HepG2 (cell line): ENCODE measurements around the gene ZBTB9. TPM values are rescaled to one million over a fixed set of nuclear protein-coding genes. Genes with fewer than 3 reads are reported as not detected.
A peak's percentile ranks its signal among the peaks of the same experiment; 100 is the strongest.

Source experiments
- CREM ChIP-seq, 2 experiments: sonication (generic) in 1 of 2; formaldehyde crosslinking in 1 of 2; IDR thresholded peaks; 2 replicates each; pipeline versions ENCODE4 v1.4.0 to v1.6.1; 2016 to 2020; ENCODE audit warnings: antibody characterized with exemption in 1 of 2, mild to moderate bottlenecking in 1 of 2, missing genetic modification reagents in 1 of 2
- GABPA ChIP-seq, 2 experiments: IDR thresholded peaks; 2 replicates each; pipeline ENCODE4 v1.6.1; 2011 to 2016; ENCODE audit warnings: low read depth in 2 of 2, low read length in 1 of 2, missing biosample characterization in 1 of 2, missing genetic modification characterization in 1 of 2
- HDAC2 ChIP-seq: sonication (generic); formaldehyde crosslinking; IDR thresholded peaks from 2 replicates; pipeline ENCODE4 v1.4.0; 2020; ENCODE audit warnings: missing genetic modification reagents
- KMT2A ChIP-seq: sonication (generic); formaldehyde crosslinking; IDR thresholded peaks from 2 replicates; pipeline ENCODE4 v1.4.0; 2020; ENCODE audit warnings: missing genetic modification reagents
- MEIS1 ChIP-seq: sonication (generic); formaldehyde crosslinking; IDR thresholded peaks from 2 replicates; pipeline ENCODE4 v1.9.0; 2021; ENCODE audit warnings: mild to moderate bottlenecking, missing genetic modification reagents, moderate library complexity, borderline replicate concordance
- POLR2A ChIP-seq, 2 experiments: IDR thresholded peaks; 2 replicates each; pipeline ENCODE4 v1.6.1; 2011; ENCODE audit warnings: low read depth in 2 of 2, low read length in 2 of 2, mild to moderate bottlenecking in 1 of 2, moderate library complexity in 1 of 2; ENCODE audit not compliant: insufficient read depth in 1 of 2
- RBFOX2 ChIP-seq: fragments of 200-400 bp; formaldehyde crosslinking; IDR thresholded peaks from 2 replicates; pipeline ENCODE4 v1.6.1; 2017; ENCODE audit warnings: low read depth, mild to moderate bottlenecking, low read length
- TEAD2 ChIP-seq: sonication (generic); formaldehyde crosslinking; IDR thresholded peaks from 2 replicates; pipeline ENCODE4 v1.9.0; 2021; ENCODE audit warnings: missing genetic modification reagents
- ZBTB10 ChIP-seq: sonication (generic); formaldehyde crosslinking; IDR thresholded peaks from 2 replicates; pipeline ENCODE4 v1.4.0; 2020; ENCODE audit warnings: missing genetic modification reagents, borderline replicate concordance
- ZBTB7B ChIP-seq: sonication (generic); formaldehyde crosslinking; IDR thresholded peaks from 2 replicates; pipeline ENCODE4 v1.4.0; 2020; ENCODE audit warnings: missing genetic modification reagents
- ZNF382 ChIP-seq: sonication (generic); formaldehyde crosslinking; IDR thresholded peaks from 2 replicates; pipeline ENCODE4 v1.5.0; 2020; ENCODE audit warnings: missing genetic modification reagents, mild to moderate bottlenecking, borderline replicate concordance
- ZNF577 ChIP-seq: sonication (generic); formaldehyde crosslinking; IDR thresholded peaks from 2 replicates; pipeline ENCODE4 v1.4.0; 2020; ENCODE audit warnings: mild to moderate bottlenecking, low read depth, missing genetic modification reagents, borderline replicate concordance
- ZNF746 ChIP-seq: sonication (generic); formaldehyde crosslinking; IDR thresholded peaks from 2 replicates; pipeline ENCODE4 v1.8.0; 2022; ENCODE audit warnings: mild to moderate bottlenecking, missing genetic modification reagents
- polyA plus RNA-seq, 8 experiments: library from polyadenylated mRNA; depleted of rRNA in 3 of 8; stranded (reverse) in 7 of 8; unstranded in 1 of 8; fragments of >200 nt; fragmentation: Illumina TruSeq in 4 of 8; extraction: Trizol in 4 of 8; gene quantifications; 2 replicates each; pipeline versions ENCODE4 v1.2.1 to v1.2.3, GENCODE V29; 2011 to 2016; ENCODE audit warnings: low read depth in 4 of 8, missing spikeins in 1 of 8, mixed read lengths in 1 of 8; ENCODE audit not compliant: insufficient read depth in 1 of 8
- total RNA-seq, 5 experiments: library from RNA; depleted of rRNA; stranded (reverse); fragments of >200 nt; fragmentation: Illumina TruSeq; extraction: Trizol; gene quantifications; 2 replicates each; pipeline ENCODE4 v1.2.3, GENCODE V29; 2016; ENCODE audit warnings: low read depth in 1 of 5
- TF ChIP-seq, protein P1 (sequence below): sonication (generic); formaldehyde crosslinking; IDR thresholded peaks from 2 replicates; pipeline ENCODE4 v1.9.0; 2021; ENCODE audit warnings: mild to moderate bottlenecking, missing genetic modification reagents
- TF ChIP-seq, protein P2 (sequence below): sonication (generic); formaldehyde crosslinking; IDR thresholded peaks from 2 replicates; pipeline ENCODE4 v1.4.0; 2020; ENCODE audit warnings: missing genetic modification reagents

ZBTB9 gene
- total and polyA plus RNA-seq, 2 of the 13 experiments (the other 11 are each of a cell fraction or from before 2014, with no cell fraction given): 5.3 to 9.2 TPM

DNA sequence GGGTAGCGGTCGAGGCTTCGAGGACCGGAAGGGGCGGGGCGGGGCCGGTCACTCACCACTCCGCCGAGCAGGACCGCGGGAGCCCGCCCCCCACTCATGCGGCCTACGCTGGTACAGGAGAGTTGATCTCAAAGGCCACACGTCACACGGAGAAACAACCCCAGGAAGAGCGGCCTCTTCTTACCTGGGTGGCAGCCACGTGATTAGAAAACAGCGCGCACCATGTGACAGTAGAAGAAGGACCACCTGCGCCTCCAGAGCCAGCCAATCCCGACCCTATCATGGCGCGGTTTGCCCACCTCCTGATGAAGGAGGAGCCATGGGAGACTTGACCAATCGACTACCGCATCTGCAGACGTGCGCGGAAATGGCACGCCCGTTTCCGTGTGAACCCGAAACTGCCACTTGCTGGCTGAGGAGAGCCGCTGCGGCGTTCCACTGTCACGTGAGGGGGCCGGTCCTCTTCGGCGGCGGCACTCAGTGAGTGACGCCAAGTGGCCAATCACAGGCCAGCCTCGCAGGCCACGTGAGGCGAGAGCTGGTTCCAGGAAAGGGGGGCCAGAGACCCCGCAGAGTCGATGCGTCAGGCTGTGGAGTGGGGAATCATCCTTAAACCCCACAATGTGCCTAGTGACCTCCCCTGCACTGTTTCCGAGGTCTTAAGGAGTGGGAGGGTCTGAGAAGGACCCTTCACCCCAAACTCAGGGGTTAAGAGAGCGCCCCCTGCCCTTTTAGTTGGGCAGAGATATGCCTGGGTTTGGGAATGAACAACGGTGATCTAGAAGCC is 36.3 kb upstream of the ZBTB9 start, which contains the start of gene CUTA (continued):
- TF ChIP-seq CREM (IDR thresholded peaks at IDR 0.05) (peak; percentile 89), CREM (CRISPR knock-in tag; IDR thresholded peaks at IDR 0.05) (no peak), MEIS1 (CRISPR knock-in tag) (peak; percentile 96), ZNF382 (no peak), POLR2A (IDR thresholded peaks at IDR 0.05; ENCODE audit: insufficient read depth in 1 of 2, low read depth in 2 of 2, low read length in 2 of 2) (peak in 1 of 2 experiments; percentile 78; a peak in 2 of 4 replicates), HDAC2 (peak; percentile 68; the same call in 1 of the 2 replicates), TEAD2 (CRISPR knock-in tag) (0 out of 2 replicates have a peak, but pooled peaks have one; percentile 92), ZNF746 (CRISPR knock-in tag) (no peak), GABPA (IDR thresholded peaks at IDR 0.05; ENCODE audit: low read depth, low read length) (no peak), GABPA (CRISPR knock-in tag; IDR thresholded peaks at IDR 0.05; ENCODE audit: low read depth) (peak; percentile 89), KMT2A (peak; percentile 24; the same call in 1 of the 2 replicates), ZBTB10 (peak; percentile 64; the same call in 1 of the 2 replicates), RBFOX2 (peak; percentile 78), ZBTB7B (peak; percentile 77; the same call in 1 of the 2 replicates), ZNF577 (0 out of 2 replicates have a peak, but pooled peaks have one; percentile 88)
- TF ChIP-seq, protein P1, sequence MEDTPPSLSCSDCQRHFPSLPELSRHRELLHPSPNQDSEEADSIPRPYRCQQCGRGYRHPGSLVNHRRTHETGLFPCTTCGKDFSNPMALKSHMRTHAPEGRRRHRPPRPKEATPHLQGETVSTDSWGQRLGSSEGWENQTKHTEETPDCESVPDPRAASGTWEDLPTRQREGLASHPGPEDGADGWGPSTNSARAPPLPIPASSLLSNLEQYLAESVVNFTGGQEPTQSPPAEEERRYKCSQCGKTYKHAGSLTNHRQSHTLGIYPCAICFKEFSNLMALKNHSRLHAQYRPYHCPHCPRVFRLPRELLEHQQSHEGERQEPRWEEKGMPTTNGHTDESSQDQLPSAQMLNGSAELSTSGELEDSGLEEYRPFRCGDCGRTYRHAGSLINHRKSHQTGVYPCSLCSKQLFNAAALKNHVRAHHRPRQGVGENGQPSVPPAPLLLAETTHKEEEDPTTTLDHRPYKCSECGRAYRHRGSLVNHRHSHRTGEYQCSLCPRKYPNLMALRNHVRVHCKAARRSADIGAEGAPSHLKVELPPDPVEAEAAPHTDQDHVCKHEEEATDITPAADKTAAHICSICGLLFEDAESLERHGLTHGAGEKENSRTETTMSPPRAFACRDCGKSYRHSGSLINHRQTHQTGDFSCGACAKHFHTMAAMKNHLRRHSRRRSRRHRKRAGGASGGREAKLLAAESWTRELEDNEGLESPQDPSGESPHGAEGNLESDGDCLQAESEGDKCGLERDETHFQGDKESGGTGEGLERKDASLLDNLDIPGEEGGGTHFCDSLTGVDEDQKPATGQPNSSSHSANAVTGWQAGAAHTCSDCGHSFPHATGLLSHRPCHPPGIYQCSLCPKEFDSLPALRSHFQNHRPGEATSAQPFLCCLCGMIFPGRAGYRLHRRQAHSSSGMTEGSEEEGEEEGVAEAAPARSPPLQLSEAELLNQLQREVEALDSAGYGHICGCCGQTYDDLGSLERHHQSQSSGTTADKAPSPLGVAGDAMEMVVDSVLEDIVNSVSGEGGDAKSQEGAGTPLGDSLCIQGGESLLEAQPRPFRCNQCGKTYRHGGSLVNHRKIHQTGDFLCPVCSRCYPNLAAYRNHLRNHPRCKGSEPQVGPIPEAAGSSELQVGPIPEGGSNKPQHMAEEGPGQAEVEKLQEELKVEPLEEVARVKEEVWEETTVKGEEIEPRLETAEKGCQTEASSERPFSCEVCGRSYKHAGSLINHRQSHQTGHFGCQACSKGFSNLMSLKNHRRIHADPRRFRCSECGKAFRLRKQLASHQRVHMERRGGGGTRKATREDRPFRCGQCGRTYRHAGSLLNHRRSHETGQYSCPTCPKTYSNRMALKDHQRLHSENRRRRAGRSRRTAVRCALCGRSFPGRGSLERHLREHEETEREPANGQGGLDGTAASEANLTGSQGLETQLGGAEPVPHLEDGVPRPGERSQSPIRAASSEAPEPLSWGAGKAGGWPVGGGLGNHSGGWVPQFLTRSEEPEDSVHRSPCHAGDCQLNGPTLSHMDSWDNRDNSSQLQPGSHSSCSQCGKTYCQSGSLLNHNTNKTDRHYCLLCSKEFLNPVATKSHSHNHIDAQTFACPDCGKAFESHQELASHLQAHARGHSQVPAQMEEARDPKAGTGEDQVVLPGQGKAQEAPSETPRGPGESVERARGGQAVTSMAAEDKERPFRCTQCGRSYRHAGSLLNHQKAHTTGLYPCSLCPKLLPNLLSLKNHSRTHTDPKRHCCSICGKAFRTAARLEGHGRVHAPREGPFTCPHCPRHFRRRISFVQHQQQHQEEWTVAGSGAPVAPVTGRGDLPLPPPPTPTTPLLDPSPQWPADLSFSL (CRISPR knock-in tag): no peak
- TF ChIP-seq, protein P2, sequence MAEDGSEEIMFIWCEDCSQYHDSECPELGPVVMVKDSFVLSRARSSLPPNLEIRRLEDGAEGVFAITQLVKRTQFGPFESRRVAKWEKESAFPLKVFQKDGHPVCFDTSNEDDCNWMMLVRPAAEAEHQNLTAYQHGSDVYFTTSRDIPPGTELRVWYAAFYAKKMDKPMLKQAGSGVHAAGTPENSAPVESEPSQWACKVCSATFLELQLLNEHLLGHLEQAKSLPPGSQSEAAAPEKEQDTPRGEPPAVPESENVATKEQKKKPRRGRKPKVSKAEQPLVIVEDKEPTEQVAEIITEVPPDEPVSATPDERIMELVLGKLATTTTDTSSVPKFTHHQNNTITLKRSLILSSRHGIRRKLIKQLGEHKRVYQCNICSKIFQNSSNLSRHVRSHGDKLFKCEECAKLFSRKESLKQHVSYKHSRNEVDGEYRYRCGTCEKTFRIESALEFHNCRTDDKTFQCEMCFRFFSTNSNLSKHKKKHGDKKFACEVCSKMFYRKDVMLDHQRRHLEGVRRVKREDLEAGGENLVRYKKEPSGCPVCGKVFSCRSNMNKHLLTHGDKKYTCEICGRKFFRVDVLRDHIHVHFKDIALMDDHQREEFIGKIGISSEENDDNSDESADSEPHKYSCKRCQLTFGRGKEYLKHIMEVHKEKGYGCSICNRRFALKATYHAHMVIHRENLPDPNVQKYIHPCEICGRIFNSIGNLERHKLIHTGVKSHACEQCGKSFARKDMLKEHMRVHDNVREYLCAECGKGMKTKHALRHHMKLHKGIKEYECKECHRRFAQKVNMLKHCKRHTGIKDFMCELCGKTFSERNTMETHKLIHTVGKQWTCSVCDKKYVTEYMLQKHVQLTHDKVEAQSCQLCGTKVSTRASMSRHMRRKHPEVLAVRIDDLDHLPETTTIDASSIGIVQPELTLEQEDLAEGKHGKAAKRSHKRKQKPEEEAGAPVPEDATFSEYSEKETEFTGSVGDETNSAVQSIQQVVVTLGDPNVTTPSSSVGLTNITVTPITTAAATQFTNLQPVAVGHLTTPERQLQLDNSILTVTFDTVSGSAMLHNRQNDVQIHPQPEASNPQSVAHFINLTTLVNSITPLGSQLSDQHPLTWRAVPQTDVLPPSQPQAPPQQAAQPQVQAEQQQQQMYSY (CRISPR knock-in tag): no peak
